Gastroesophageal sphincter (tissue), 4 donors: ENCODE data around the gene TFF2. TPM values are rescaled to one million over a fixed set of nuclear protein-coding genes. Genes with fewer than 3 reads are reported as not detected.

Source experiments
- ATAC-seq: fragments of 150-250 bp; one replicate; pipeline ENCODE4 v1.9.1; 2016; ENCODE audit warnings: mild to moderate bottlenecking, moderate library complexity
- H3K27ac ChIP-seq, 4 donors: fragments of 200-600 bp; sonication (generic) in 3 of 4; 1 replicate in 3 of 4; 2 replicates in 1 of 4; pipeline ENCODE4 v1.5.1; 2016 to 2019
- H3K27me3 ChIP-seq: fragments of 200-600 bp; sonication (generic); one replicate; pipeline ENCODE4 v1.5.1; 2019
- H3K36me3 ChIP-seq, 2 donors: fragments of 200-600 bp; sonication (generic); one replicate each; pipeline ENCODE4 v1.5.1; 2019; ENCODE audit warnings: control low read depth in 1 of 2
- H3K4me1 ChIP-seq, 3 donors: fragments of 200-600 bp; sonication (generic); 1 replicate in 2 of 3; 2 replicates in 1 of 3; pipeline ENCODE4 v1.5.1; 2016 to 2019; ENCODE audit warnings: control low read depth in 2 of 3
- H3K4me3 ChIP-seq, 2 donors: fragments of 200-600 bp; sonication (generic); one replicate each; pipeline ENCODE4 v1.5.1; 2019; ENCODE audit warnings: mild to moderate bottlenecking in 1 of 2, moderate library complexity in 1 of 2
- H3K9me3 ChIP-seq, 3 donors: fragments of 200-600 bp; sonication (generic); one replicate each; pipeline ENCODE4 v1.5.1; 2017 to 2019; ENCODE audit warnings: control low read depth in 2 of 3
- EP300 ChIP-seq: sonication (generic); formaldehyde crosslinking; IDR thresholded peaks from one replicate; pipeline ENCODE4 v1.6.1; 2017; ENCODE audit warnings: antibody characterized with exemption, mild to moderate bottlenecking
- POLR2A ChIP-seq, 2 donors: fragments of 450-650 bp; IDR thresholded peaks; one replicate each; pipeline ENCODE4 v1.6.1; 2017; ENCODE audit warnings: antibody characterized with exemption in 2 of 2, mild to moderate bottlenecking in 2 of 2, moderate library complexity in 1 of 2
- POLR2AphosphoS5 ChIP-seq: sonication (generic); formaldehyde crosslinking; IDR thresholded peaks from one replicate; pipeline ENCODE4 v1.6.1; 2017; ENCODE audit warnings: antibody characterized with exemption
- WGBS, 2 donors: methylation state at CpG; one replicate each; pipeline ENCODE4 v1.1.5; 2018; ENCODE audit warnings: low coverage in 1 of 2; 5-methylcytosine and 5-hydroxymethylcytosine counted together
- total RNA-seq, 4 donors: library from RNA; depleted of rRNA; stranded (reverse); fragments of >200 nt; gene quantifications; one replicate each; pipeline ENCODE4 v1.1.0, GENCODE V29; 2016
- TF ChIP-seq, protein P1 (sequence below), 4 experiments: fragments of 200-600 bp in 2 of 4; fragments of 450-650 bp in 2 of 4; sonication (generic) in 1 of 4; IDR thresholded peaks; one replicate each; pipeline ENCODE4 v1.5.1; 2017 to 2019; ENCODE audit warnings: antibody characterized with exemption in 4 of 4, mild to moderate bottlenecking in 2 of 4, moderate library complexity in 2 of 4

TFF2 gene
- total RNA-seq, 4 donors from 2014 or later, result not detected

DNA sequence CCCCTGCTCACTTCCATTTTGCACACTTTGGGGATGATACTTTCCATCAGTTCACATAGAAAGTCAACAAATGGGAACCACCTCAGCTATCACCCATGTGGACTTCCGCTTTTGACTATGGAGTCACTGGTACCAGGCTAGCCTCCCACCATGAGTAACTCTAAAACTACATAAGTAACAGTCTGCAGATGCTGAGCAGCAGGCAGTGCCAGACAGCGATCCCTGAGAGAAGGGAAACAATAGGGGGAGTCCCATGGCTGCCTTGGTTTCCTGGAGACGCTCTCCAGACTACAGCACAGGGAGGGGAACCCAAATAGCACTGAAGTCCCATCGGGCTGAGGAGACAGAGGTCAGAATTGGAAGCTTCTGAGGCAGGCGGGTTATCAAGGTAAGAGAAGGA, 2.8 kb upstream of the TFF2 start:
- no peak for ATAC-seq
- WGBS, 2 donors, result 82 to 93% methylated on average over 2 to 4 of the region's 5 CpGs
- Histone ChIP-seq H3K27me3 (peaks cover 48% of the 10 kb centered on the region), H3K4me3 (no peak overlapping the region), H3K9me3 (peaks cover 0 to 38% (median 0%) of the 10 kb centered on the region in 3 donors), H3K27ac (no peak overlapping the region), H3K36me3 (no peaks in the 10 kb centered on the region), H3K4me1 (no peaks in the 10 kb centered on the region)
- TF ChIP-seq EP300, result no peak
- TF ChIP-seq, protein P1, sequence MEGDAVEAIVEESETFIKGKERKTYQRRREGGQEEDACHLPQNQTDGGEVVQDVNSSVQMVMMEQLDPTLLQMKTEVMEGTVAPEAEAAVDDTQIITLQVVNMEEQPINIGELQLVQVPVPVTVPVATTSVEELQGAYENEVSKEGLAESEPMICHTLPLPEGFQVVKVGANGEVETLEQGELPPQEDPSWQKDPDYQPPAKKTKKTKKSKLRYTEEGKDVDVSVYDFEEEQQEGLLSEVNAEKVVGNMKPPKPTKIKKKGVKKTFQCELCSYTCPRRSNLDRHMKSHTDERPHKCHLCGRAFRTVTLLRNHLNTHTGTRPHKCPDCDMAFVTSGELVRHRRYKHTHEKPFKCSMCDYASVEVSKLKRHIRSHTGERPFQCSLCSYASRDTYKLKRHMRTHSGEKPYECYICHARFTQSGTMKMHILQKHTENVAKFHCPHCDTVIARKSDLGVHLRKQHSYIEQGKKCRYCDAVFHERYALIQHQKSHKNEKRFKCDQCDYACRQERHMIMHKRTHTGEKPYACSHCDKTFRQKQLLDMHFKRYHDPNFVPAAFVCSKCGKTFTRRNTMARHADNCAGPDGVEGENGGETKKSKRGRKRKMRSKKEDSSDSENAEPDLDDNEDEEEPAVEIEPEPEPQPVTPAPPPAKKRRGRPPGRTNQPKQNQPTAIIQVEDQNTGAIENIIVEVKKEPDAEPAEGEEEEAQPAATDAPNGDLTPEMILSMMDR (IDR thresholded peaks at IDR 0.05), result no peak
- TF ChIP-seq POLR2A (IDR thresholded peaks at IDR 0.05), result no peak
- no peak for TF ChIP-seq POLR2AphosphoS5

DNA sequence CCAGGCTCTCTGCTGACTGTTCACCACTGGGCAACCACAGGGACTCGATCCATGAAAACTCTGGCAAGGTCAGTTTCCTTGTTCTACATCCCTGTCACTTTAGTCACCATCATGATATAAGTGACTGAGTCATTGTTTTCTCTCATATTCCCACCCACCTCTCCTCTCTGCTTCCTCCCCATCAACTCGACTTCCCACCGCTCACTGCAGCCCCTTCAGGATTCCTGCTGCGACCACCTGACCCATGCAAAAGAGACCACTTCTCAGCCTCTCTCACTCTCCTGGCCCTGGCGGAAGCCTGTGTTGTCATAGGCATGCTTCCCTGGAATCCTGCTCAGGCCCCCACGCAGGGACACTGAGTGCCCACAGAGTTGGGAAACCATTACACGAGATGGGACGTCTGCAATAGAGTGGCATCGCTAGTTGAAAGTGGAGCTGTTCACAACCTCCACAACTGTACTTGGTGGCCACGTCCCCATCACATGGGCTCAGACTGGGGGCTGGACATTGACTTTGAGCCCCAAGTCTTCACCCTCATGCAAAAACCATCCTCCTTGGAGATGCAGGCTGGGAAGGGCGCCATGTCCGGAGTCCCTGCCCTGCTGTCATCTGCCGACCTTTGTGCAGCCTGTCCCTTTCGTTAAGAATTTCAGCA, 1.8 kb upstream of the TFF2 start:
- TF ChIP-seq, protein P1 (IDR thresholded peaks at IDR 0.05), result no peak
- no peak for TF ChIP-seq POLR2A (IDR thresholded peaks at IDR 0.05)
- TF ChIP-seq EP300, result no peak
- no peak for TF ChIP-seq POLR2AphosphoS5
- H3K9me3 ChIP-seq, result peaks cover 0 to 38% (median 0%) of the 10 kb centered on the region in 3 donors
- no peaks in the 10 kb centered on the region for H3K36me3 ChIP-seq
- WGBS, 2 donors, result 89 to 91% methylated on average over 6 to 9 of the region's 14 CpGs
- no peak overlapping the region for H3K4me3 ChIP-seq
- ATAC-seq, result no peak
- peaks cover 48% of the 10 kb centered on the region for H3K27me3 ChIP-seq
- H3K4me1 ChIP-seq, result no peaks in the 10 kb centered on the region
- no peak overlapping the region for H3K27ac ChIP-seq

DNA sequence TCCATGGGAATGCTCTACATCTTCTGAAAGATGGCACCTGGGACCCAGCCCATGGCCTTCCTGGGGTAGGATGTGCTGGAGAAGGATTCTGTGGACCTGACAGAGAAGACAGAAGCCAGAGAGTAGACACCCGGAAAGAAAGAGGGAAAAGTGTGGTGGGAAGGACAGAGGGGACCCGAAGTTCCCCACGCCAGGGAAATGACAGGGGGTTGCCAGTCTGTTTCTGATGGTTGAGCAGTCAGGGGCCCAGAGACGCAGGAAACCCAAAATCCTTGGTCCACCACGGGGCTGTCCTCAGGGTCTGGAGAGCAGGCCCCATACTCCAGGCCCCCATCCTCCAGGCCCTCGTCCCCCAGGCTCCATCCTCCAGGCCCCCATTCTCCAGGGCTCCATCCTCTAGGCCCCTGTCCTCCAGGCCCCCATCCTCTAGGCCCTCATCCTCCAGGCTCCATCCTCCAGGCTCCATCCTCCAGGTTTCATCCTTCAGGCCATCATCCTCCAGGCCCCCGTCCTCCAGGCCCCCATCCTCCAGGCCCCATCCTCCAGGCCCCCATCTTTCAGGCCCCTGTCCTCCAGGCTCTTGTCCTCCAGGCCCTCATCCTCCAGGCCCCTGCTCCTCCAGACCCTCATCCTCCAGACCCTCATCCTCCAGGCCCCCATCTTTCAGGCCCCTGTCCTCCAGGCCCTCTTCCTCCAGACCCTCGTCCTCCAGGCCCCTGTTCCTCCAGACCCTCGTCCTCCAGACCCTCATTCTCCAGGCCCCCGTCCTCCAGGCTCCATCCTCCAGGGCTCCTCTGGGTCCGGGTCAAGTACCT, 1.0 kb upstream of the TFF2 start:
- no peak overlapping the region for H3K27ac ChIP-seq
- 65 to 69% methylated on average over 7 to 10 of the region's 11 CpGs for WGBS, 2 donors
- no peak for ATAC-seq

DNA sequence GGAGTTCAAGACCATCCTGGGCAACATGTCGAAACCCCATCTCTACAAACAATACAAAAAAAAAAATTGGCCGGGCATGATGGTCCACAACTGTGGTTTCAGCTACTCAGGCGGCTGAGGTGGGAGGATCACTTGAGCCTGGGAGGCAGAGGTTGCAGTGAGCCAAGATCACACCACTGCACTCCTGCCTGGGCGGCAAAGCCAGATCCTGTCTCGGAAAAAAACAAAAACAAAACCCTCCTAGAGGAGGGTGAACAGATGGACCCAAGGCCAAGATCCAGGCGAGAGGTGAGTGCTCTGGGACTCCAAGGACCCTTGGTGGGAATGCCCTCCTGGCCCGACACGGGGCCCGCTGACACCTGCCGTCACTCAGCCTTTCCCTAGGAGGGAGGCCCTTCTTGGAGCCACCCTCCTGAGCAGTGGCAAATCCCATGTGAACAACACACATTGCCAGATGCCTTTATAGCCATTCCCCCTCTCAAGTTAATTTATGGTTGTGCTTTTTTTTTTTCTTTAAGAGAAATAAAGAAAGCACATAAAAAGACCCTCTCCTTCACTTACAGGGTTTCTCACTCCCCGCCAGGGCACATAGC, 380 bp downstream of the TFF2 start:
- TF ChIP-seq, protein P1 (IDR thresholded peaks at IDR 0.05), result no peak
- TF ChIP-seq EP300 (no peak), POLR2A (IDR thresholded peaks at IDR 0.05) (no peak), POLR2AphosphoS5 (no peak)
- 63 to 72% methylated on average over 9 to 10 of the region's 11 CpGs for WGBS, 2 donors
- no peak for ATAC-seq

More for the DNA sequence above, 1.0 kb upstream of the TFF2 start:
- H3K4me3 ChIP-seq, result no peak overlapping the region
- H3K4me1 ChIP-seq, result no peaks in the 10 kb centered on the region
- peaks cover 54% of the 10 kb centered on the region for H3K27me3 ChIP-seq
- peaks cover 0 to 32% (median 0%) of the 10 kb centered on the region in 3 donors for H3K9me3 ChIP-seq
- H3K36me3 ChIP-seq, result no peaks in the 10 kb centered on the region
- TF ChIP-seq, protein P1 (IDR thresholded peaks at IDR 0.05), result no peak
- TF ChIP-seq POLR2AphosphoS5 (no peak), EP300 (no peak), POLR2A (IDR thresholded peaks at IDR 0.05) (no peak)

More for the DNA sequence above, 380 bp downstream of the TFF2 start:
- no peak overlapping the region for H3K27ac ChIP-seq
- no peaks in the 10 kb centered on the region for H3K36me3 ChIP-seq
- H3K4me3 ChIP-seq, result no peak overlapping the region
- peaks cover 45% of the 10 kb centered on the region for H3K27me3 ChIP-seq
- peaks cover 0 to 19% (median 0%) of the 10 kb centered on the region in 3 donors for H3K9me3 ChIP-seq
- no peaks in the 10 kb centered on the region for H3K4me1 ChIP-seq
